NCI-H1092 (cell line): ENCODE data around the gene APLNR.

Experiments used
- DNase-seq: peaks from one replicate; lab custom pipeline; 2025; lab: John Stamatoyannopoulos, UW

The APLNR gene

DNA sequence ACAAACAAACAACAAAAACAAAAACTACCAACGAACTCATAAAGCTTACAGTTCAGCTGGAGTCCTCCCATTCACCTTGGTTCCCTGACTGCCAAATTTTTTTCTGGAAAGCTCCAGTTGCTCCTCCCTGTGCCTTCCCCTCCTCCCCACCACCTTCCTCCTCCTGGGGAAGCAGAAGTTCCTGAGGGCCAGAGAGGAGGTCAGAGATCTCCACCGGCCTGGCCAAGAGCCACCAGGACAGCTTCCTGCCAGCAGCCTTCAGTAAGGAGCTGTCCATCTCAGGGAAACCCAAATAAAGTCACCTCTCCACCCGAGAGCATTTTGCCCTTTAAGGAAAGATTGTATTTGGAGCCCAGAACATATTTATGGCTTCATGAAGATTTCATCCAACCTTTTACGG lies 20.0 kb downstream of the APLNR start:
- DNase-seq = no peak

GRCh38 chr11:57216463-57216862 lies 20.6 kb downstream of the APLNR start:
- no peak for DNase-seq

DNA sequence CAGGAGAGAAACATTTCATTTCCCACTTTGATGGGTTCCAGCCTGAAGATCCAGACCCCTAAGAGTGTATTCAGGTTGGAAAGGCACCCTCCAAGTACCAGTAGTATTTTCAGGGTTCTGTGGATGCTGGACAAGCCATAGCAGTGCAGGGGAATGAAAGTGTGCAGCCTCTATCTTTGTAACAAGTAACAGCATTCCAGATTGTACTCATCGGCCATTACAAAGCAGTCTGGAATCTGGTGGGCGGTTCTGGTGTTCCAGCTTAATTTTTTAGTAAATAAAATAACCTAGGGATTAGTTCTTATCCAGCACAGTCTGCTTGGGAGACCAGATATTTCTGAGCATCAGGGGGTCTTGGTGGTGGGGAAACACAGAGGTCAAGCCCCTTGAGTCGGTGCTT lies 22.6 kb downstream of the APLNR start:
- DNase-seq = no peak

GRCh38 chr11:57214098-57214417 lies 23.0 kb downstream of the APLNR start:
- DNase-seq = no peak

DNA sequence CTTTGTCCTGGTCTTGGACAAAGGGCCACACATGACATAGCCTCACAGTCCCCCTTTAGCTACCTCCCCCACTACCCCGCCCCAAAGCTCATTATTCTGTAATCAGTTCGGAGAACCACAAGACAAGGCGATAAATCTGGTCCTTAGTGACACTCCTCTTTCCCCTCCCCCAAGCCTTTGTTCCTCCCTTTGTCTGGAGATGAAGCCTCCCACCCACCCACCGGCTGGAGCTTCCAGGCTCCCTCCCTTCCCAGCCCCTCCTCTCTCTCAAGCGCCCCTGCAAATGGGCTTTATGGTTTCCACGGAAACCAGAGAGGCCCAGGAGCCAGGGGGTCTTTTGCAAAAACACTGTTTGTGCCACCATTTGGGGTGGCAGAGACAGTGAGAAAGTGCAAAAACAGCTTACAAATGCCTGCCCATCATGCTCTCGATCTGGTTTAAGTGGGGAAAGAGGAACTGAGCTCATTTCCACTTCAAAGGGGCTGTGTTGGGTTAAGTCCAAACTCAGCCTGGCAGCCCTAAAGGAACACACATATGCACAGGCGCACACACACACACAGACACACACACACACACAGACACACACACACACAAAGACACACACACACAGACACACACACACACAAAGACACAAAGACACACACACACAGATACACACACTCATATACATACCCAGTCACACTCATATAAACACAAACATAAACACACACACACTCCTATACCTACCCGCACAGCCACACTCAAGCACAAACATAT lies 23.5 kb downstream of the APLNR start:
- peak; percentile 38 for DNase-seq

DNA sequence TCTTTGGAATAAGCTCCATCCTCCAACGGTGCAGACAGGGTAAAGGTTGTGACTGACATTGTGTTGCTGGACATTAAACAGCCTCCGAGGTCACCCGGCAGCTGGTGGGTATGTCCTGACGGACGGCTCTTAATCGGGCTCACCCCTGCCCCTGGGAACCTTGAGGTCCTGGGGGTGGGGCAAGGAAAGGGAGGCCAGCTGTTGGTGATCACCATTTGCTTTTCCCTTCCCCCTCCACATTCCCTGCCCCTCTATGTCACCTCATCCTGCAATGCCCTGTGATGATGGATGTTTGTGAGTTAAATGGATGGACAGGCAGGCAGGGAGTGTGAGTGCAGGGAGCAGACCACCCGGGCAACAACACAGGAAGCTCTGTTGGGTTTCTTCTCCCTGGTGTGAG lies 26.3 kb downstream of the APLNR start:
- DNase-seq = no peak

DNA sequence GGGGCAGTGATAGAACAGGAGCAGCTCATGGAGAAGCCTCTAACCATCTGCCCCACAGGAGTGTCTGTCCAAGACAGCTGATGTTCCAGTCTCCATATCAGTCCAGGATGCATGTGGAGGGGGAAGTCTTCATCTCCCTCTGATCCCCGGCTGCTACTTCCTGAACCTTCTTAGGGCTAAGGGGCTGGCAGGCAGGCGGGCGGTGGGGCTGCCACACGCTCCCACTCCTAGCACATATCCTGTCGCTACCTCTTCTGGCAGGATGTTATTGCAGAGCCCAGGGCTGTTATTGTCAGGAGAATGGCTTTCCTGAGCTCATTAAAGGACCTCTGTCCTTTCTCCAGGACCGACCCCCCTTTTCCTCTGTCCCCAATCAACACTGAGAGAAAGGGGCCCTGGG lies 29.9 kb downstream of the APLNR start:
- no peak for DNase-seq

GRCh38 chr11:57205041-57205641 lies 31.9 kb downstream of the APLNR start:
- no peak for DNase-seq

DNA sequence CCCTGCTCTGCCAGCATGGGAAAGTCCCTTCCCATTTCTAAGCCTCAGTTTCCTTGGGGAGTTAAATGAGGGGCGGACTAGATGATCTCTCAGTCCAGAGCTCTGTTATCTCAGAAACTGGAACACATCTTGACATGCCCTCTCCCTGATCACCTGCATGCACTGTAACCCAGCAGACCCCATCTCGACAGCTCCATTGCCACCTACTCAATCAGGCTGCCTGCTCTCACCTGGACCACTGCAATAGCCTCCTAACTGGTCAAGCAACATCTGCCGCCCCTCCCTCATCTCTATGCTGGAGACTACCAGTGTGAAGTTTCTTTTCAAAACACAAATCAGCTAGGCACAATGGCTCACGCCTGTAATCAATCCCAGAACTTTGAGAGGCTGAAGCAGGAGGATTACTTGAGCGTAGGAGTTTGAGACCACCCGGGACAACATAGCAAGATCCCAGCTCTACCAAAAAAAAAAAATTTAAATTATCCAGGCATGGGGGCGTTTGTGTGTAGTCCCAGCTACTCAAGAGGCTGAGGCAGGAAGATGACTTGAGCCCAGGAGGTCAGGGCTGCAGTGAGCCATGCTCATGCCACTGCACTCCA lies 33.1 kb downstream of the APLNR start:
- DNase-seq = no peak

DNA sequence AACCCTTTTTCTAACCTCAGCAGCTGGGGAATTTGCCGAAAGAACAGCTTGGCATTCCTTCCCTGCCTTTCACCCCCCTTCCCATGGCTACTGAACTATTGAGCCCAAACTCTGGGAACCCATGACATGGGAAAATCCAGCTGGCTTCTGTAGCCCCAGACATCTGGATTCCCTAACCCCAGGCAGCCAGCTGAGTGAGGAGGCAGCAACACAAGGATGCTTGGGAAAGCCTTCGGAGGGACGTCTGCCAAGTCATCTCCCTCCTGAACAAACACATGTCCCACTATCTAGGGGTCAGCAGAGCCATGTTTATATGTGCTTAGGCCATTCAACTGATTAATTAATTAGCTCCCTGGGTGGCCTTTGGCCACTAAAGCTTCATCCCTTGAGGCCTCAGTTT lies 33.7 kb downstream of the APLNR start:
- peak; percentile 11 for DNase-seq

GRCh38 chr11:57202281-57202680 lies 34.8 kb downstream of the APLNR start:
- peak; percentile 72 for DNase-seq

DNA sequence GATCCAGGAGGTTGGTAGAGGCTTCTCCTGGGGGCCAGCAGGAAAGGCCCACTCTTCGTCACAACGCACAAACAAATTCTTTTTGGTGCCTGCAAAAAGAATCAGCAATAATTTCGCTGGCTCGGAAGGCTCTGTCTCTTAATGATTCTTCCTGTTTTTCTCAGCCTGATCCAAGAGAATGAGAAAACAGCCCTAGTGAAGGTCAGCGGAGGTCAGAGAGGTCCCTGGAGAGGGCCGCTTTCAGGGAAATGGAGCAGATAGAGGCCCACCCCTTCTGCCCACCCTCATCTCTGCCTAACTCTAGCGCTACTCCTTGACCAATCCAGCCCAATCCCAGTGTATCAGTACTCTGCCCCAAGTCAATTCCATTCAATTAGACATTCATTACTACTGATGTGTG lies 36.1 kb downstream of the APLNR start:
- DNase-seq = no peak

GRCh38 chr11:57199330-57199729 lies 37.7 kb downstream of the APLNR start:
- no peak for DNase-seq

GRCh38 chr11:57197762-57198161 lies 39.3 kb downstream of the APLNR start:
- no peak for DNase-seq

DNA sequence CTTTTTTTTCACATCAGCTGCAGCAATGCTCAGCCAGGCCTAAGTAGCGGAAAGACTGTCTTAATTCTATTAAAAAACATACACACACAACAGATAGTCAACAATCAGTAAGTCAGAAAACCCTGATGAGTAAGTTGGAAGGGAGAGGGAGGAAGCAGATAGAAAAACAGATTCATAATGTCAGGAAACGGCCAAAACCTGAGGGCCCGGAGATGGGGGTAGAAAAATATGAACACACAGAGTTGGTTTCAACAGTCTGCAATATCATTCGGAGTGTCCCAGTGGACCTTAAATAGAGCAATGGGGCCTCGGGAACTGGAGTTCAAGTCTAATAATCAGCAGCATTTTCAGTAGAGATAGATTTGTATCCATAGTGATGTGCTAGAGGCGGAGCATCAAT lies 40.5 kb downstream of the APLNR start:
- DNase-seq = no peak

DNA sequence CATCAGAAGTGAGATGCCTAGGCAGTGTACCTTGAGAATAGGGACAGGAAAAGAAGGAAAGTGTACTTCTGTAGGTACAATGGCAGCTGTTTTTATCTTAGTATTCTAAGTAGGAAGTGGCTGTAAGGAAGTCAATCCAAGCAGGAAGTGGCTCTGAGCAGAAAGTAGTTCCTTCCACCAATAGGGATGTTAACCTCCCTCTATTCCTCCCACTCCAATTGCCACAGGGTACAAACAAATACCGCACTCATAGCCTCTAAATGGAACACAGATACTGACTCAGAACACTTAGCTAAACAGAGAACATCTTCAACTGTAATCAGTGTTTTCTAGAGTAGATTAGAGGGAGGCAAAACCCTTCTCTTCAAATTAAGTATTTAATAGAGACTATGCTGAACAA lies 44.7 kb downstream of the APLNR start:
- no peak for DNase-seq

DNA sequence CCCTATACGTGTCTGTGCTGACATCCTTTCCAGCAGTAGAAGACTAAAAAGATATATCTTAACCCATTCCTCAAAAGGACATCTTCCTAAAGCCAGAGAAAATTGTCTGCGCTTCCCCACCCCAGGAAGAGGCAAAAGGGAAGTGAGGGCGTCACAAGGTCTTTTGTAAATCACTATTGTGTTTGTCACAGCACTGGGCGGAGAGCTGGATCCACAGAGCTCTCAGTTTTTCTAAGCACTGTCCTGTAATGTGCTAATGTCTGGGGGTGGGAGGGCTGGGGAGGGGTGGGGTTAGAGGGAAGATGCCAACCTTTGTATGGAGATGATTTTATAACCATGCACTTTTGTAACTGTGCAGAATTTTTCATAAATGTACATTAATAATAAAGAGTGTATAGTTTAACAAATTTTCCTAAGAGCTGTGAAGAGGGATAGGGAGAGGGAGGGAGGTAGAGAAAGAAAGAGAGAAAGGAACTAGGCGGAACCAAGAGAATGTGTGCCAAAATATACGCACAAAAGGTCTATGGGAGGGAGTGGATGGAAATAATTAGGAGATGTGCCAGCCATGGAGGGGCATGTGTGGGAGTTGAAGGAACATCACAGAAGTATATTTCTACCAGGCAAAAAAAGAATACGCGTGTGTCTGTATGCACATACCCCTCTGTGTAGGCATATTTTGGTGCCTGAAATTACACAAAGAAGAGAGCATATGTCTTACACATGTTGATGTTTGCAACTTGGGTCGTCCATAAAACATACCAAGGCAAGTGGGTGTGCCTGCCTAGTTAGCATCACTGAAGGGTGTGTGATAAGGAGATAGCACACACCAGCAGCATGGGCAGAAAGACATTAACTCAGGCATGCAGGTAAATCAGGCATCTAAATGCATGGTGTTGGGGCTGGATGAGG lies 45.5 kb downstream of the APLNR start:
- DNase-seq = no peak

DNA sequence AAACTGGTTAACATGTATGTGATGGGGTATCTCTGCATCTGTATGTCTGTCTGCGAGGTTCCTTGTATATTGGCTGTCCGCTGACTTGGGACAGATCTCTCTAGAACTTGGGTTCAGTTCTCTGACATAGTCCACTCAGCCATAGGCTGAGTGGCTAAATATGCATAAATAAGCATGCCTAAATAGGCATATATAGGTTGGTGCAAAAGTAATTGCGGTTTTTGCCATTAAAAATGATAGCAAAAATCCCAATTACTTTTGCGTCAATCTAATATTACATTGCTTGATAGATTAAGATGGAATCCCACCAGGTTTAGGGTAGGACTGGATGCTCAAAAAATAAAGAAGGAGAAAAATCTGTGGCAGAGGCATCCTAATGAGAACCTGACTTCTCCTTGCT lies 46.5 kb downstream of the APLNR start:
- no peak for DNase-seq
